HG02678 (cell line): ENCODE data around the gene IFNG.

Experiments
- ATAC-seq: cut with Tn5 transposase; IDR thresholded peaks from one replicate; pipeline ENCODE4 v1.9.1; 2021; ENCODE audit warnings: mild to moderate bottlenecking, moderate library complexity; ENCODE audit not compliant: unreplicated experiment

The IFNG gene

GRCh38 chr12:68169213-68169889, 9.8 kb upstream of the IFNG start:
- ATAC-seq, result no peak

DNA sequence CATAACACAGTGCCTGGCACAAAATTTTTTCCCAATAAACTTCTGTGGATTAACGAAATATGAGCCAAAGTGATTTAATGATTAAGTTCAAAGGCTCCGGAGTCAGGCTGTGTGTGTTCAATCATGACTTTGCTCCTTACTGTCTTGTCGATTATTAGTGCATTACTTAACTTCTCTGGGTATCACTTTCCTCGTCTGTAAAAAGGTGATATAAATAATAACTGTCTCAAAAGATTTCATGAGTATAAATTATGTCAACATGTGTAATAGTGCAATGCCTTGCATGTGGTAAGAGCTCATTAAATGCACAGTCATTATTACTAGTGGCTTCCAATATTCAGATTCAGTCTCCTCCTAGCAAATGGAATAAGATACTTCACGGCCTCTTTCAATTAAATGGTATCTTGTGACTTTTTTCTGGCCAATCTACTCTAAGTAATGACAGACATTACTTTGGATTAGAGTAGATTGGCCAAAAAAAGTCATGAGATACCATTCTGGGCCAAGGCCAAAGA, 6.8 kb upstream of the IFNG start:
- no peak for ATAC-seq

DNA sequence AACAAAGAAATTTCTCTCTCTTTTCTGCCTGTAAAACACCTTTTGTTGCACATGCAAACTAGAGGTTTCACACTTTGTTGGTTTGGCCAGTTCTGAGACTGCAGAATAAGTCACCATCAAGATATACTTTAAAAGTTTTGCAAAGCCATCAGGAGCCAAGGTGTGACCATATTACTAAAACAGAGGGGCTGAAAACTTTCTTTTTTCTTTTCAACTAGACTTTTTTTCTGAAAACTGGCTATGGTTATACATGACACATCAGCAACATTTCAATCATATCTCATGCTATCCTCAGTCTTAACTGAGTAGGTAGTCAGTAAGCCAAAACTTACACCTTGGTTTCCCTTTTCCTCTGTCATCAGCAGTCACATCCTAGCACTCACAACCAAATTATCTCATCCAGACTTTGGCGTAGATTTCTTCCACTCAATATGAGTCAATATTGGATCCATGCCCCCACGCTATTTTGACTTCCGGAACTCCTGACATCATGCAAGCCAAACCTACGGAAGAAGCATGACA, 4.1 kb upstream of the IFNG start:
- peak; percentile 38 for ATAC-seq

GRCh38 chr12:68162374-68162773, 2.8 kb upstream of the IFNG start:
- no peak for ATAC-seq

DNA sequence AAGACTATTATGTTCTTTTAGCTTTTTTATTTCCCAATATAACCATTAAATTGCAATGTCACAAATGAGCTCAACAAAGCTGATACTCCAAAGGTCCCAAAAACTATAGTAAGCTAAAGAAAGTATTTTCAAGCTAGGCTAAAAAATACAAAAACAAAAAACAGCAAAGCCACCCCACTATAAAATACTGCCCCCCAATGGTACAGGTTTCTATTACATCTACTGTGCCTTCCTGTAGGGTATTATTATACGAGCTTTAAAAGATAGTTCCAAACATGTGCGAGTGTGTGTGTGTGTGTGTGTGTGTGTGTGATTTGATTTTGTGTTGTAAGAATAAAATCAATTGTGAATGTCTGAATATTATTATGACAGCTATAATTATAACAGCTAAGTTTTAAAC, 1.1 kb downstream of the IFNG start:
- ATAC-seq, result no peak

DNA sequence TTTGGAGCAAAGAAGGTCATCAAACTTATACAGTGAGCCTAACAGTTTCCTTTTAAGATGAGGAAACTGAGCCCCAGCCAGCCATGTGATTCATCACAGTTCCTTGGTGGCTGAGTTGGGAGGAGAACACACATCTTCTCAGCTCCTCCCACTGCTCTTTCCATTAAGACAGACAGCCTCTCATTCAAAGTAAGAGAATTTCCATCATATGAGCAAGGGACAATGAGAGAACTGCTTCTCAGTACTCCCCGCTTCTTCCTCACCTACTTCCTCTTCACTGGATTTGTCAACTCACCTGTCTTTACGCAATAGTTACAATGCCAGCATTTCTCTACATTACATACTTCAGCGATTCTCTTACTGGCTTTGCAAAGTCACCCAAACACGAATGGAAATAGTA, 2.2 kb downstream of the IFNG start:
- no peak for ATAC-seq

DNA sequence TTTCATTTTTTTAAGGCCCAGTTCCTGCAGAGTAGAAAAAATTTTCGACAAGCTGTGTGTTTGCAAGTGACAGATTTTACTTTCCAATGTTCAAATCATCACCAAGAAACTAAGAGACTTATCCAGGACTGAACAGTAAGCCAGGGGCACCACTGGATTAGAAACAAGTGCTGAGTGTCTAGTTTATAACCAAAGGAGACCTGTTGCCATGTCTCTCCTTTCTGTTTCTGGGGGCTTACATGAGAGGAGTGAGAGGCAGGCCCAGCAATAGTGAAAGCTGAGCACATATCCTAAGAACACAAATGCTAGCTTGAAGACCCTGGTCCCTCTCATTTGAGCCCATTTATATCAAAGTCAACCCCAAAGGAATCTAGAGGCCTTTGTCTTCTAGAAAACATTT, 2.9 kb downstream of the IFNG start:
- ATAC-seq, result no peak

- ATAC-seq, result no peak
Observed at GRCh38 chr12:68154779-68155178, 4.8 kb downstream of the IFNG start.

DNA sequence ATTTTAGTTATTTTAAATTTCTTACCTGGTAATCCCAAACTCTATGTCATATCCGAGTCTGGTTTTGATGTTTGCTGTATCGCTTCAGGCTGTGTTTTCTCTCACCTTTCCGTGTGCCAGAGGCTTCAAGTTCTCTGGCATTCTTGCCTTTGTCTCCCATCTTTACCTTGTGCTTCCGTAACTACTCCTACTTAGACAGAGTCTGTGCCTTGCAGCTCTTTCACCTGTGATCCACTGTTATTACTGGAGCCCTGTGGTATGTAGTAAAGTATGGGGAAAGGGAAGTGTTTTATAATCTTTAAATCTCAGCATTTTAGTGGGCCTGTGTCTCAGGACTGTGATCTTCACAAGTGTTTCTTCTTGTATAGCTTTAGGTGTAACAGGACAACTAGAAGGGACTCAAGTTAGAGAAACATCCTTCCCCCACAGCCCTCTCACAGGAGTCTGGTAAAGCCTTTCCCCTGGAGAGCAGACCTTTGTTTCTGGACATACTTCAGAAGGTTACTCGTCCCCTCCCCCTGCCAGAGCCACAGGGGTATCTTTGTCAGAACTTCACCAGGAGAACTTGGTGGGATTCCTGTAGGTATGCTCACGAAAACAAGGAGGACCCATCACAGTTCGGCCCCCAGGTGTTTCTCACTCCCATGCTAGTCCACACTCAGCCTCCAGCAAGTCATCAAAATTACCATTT, 11.1 kb downstream of the IFNG start:
- no peak for ATAC-seq

- no peak for ATAC-seq
Observed at GRCh38 chr12:68140556-68140955, 19.0 kb downstream of the IFNG start.

GRCh38 chr12:68139941-68140340, 19.6 kb downstream of the IFNG start:
- no peak for ATAC-seq

GRCh38 chr12:68139001-68139400, 20.5 kb downstream of the IFNG start:
- ATAC-seq, result no peak

DNA sequence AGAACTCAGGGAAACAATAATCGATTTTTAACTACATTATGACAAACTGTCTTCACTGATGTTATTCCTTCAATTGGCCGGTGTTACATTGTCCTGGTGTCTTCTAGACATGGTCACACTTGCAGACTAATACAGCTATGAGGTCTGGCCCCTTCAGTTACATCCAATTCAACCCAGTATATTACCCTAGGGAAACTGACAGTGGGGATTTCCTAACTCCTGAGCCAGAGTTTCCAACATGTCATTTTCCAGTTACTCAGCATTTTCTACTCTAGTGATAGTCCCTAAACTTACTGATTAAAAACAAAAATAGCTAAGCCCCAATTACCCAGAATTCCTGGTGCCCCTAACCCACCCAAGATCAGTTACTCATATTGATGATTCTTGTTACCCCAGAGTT, 21.1 kb downstream of the IFNG start:
- ATAC-seq, result no peak

GRCh38 chr12:68137335-68137830, 22.2 kb downstream of the IFNG start:
- no peak for ATAC-seq

DNA sequence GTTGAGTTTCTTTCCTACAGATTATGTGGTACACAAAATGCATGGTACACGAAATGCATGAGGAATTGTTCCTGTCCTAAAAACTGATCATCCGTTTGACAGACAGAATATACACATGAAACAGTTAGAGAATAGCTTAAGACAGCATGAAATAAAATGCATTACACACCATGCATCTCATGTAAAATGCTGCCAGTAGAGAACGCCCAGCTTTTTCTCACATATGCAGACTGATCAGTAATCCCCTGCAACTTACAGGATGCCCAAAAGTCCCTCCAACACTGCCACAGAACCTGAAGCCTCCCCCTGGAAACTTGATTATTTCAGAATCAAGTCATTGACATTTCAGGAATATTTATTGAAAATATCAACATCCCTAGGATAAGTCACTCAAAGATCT, 24.0 kb downstream of the IFNG start:
- ATAC-seq, result no peak

DNA sequence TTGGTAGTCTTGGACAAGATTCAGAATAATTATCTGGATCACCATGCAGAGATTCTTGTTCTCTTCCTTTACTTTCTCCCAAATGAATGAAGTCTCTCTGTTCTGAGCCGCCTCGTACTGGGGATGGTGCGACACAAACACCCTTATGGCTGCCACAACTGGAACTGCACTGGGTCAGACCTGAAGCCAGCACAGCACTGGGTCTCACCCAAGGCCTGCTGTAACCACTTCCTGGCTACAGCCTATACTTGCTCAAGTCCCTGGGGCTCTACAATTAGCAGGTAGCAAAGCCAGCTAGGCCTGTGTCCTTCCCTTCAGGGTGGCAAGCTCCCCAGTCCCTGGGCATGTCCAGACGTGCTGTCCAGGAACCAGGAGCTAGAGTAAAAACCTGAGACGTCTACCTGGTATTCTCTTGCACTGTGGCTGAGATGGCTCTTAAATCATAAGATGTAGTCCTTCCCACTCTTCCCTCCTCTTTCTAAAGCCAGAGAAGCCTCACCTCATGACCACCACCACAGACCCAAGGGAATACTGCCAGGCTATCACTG, 27.6 kb downstream of the IFNG start:
- ATAC-seq, result no peak

- no peak for ATAC-seq
Observed at GRCh38 chr12:68129979-68130378, 29.6 kb downstream of the IFNG start.

DNA sequence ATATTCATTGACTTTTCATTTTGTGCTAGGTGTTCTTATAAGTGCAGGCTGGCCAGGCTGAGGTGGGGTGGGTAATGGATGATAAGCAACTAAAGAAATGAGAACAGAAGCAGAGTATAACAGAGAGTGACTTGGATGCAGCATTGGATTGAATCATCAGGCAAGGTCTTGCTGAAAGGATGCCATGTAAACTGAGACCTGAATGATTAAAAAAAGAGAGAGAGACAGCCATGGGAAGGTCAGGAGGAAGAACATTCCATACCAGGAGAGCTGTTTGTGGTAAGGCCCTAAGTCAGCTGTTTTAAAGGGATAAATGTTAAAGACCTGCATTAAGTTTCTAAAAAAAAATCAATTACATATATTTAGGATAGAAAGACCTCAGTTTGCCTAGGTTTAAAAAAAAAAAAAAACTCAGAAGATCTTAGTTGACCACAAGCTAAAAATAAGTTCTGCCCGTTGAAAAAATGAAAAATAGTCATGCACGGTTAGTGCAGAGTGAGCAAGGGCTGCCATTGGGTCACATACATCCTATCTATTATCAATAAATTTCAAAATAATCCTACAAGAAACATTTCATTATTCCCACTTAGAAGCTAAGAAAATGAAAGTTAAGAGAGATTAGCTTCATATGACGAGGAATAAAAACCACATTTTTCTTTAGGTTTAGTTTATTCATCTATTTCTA, 37.2 kb downstream of the IFNG start:
- ATAC-seq, result no peak

GRCh38 chr12:68121143-68121542, 38.4 kb downstream of the IFNG start:
- no peak for ATAC-seq

DNA sequence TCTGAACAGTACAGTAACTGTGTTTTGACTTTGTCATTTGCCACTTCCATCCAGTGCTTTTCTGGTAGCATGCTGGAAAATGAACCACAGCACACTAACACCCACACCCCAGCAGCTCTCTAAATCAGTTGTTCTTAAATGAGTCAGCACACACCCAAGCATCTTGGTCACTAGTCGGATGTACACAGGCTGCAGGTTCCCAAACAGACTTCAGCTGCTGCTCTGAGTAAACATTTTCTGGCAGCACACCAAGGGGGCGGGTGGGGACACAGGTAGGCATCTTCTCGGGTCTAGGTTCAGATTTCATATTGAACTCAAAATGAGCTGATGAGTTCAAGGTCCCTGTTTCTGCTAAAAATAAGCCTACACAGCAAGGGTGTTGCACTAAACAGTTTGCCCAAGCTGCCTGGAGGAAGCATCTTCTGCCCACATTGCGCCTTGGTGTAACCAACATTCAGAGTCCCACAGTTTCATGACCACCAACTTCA, 39.8 kb downstream of the IFNG start:
- ATAC-seq, result peak; percentile 92

GRCh38 chr12:68119250-68119649, 40.3 kb downstream of the IFNG start:
- ATAC-seq, result peak; percentile 58
